ENCODE results near the gene NUP62.
"Not testable (repeated sequence)": the region's sequence is repeated elsewhere in the genome, so short reads cannot be mapped to it uniquely, and the experiment has no call there.

The NUP62 gene

DNA sequence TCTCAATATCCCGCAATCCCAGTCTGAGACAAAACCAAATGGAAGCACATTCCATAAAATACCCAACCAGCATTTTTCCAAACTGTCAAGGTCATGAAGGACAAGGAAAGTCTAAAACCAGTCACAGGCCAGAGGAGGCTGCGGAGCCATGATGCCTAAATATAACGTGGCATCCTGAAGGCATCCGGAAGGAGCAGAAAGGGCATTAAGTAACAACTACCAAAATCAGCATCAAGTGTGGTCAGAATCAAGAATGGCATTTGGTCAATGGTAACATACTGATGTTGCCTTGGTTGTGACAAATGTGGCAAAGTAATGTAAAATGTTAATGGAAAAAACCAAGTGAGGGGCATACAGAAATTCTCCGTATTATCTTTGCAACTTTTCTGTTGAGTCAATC, 3.8 kb downstream of the NUP62 start:
- no peak for DNase-seq

DNA sequence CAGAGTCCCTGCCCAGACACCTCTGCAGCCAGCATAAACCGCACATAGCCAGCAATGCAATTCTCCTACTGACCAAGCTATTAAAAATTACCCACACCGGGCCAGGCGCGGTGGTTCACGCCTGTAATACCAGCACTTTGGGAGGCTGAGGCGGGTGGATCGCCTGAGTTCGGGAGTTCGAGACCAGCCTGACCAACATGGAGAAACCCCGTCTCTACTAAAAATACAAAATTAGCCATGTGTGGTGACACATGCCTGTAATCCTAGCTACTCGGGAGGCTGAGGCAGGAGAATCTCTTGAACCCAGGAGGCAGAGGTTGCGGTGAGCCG, 4.5 kb downstream of the NUP62 start:
- DNase-seq: not testable (repeated sequence)

DNA sequence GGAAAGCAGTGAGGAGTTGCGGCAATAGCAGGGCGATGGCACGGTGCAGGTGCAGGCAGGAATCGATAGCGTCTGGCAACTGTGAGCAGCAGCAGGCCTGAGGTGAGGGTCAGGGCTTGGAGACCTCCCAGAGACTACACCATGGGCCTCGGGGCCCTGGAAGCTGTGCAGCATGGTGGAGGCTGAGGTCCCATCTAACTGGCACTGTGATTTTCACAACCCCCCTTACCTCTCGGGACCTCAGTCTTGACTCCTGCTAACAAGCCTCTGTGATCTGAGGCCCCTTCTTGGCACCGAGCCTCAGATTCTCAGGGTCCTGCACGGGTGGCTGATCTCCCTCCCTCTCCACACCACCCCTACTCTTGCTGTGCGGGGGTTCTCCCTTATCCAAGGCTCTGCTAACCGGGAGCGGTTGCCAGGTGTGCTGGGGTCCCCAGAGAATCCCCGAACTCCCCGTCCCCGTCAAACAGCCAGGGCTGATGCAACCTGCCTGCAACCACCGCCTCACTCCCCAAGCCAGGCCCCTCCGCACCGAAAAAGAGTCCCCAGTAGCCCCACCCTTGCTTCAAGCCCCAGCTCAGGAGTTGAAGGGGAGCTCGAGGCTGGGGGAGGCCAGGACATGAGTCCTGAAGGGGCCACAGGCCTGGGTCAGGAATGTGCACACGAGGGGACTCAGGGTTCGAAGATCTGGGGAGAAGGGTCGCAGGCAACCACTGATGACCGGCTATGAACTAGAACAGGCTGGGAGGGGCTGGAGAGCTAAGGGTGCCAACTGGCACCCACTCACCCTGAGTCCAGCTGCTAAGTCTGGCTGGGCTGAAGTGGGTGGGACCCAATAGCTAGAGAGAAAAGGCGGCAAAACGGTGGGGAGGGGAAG, 5.1 kb downstream of the NUP62 start:
- no peak for DNase-seq

DNA sequence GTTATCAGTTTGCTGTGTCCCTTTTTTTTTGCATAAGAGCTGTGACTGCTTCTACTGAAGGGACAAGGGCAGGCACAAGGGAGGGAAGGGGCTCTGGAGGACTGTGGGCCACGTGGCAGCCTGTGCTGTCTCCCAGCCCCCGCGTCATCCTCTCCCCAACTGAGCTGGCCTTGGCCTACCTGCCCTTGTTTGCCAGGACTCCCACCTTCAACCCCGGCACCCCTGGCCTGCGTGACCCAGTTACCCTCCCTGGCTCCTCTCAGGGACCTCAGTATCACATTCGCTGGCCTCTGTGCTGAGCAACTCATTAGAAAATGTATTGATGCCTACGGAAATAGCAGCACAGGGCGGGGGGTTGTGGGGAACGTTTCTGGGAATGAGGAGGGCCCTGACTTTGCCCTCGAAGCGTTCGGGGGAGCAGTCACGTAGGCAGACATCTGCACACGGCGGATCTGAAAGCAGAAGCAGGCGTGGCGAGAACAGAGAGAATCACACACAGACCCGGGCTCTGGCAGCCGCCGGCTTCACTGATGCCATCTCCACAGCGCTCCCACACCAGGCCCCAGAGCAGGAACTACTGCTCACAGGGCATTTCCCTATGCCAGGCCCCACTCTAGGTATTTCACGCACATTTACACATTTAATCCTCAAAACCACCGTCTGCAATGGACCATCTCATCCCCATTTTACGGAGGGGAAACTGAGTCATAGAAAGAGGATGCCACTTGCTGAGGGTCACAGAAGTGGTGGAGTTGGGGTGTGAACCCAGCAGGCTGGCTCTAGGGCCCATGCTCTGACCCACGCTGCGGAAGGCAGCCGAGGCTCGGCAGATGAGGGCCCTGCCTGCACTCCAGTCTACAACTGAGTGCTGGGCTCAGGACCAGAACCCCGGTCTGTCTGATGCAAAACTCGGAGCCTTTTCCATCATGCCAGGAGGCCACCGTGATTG, 6.0 kb downstream of the NUP62 start:
- DNase-seq: peak in 2 of 56 donors; percentile 22 to 37

DNA sequence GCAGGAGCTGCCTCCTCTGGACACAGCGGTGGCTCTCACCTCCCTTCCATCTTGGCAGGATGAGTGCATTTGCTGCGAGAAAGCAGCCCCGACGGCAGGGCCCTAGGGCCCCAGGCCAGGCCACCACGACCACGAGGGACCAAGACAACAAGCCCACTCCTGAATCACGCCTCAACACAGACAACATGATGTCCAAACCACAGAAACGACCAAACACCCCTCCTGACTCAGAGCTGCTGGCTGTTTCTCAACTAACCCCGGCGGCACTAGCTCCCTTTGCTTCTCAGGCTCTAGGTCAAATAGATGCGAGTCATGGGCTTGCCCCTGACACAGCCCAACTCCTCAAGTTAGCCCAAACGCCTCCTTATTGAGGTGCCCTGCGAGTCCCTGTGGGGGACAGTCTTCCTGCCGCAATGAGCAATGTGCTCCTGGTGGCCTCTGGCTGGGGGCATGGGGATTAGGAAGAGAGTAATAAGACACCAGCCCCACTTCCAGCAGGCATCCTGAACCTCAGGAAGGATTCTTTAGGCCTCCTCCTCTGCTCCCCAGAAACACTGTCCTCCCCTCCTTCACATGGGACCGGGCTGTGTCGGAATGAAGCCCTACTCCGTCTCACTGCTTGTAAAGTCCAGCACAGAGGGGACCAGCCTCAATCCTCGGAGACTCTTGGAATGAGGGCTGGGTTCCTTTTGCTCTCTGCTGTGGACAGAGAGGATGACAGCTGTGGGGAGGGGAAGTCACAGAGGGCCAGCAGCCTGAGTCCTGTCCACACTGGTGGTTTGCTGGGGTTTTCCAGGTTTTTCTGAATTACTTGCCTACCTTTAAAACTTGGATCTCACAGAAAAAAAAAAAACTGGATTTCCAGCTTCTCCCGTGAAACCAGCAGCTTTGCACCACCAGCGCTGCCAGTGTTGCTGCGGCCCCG, 7.2 kb downstream of the NUP62 start:
- DNase-seq: no peak

DNA sequence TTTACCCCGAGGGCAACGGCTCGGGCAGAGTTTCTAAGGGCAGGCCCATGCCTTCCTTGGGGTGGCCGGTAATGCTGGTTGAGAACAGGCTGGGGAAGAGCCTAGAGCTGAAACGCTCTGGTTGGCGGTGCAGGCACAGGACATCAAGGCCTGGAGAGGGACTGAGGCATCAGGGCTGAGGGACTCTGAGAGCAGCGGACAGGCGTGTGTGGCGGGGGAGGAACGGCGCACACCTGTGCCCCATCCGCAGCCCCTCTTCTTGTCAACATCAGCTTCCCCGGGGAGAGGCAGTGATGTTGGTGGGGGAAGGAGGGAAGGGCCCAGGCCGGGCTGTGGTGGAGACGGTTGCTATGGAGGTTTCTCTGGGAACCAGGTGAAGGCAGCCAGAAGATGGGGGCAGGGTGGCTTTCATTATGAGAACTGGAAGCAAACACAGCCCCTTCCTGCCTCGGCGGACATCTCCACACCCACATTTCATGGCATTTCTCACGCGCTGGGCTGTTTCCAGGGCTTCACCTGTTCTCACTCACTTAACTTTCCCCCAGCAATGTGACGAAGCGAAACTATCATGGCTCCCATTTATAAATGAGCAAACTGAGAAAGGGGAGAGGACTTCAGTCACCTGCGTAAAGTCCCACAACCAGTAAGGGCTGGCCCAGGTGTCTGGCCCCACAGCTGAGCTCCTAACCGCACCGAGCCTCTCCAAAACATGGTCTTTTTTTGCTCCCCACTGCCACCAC, 8.5 kb downstream of the NUP62 start:
- DNase-seq: peak in 8 of 56 donors; percentile 4 to 49 (median 17)

DNA sequence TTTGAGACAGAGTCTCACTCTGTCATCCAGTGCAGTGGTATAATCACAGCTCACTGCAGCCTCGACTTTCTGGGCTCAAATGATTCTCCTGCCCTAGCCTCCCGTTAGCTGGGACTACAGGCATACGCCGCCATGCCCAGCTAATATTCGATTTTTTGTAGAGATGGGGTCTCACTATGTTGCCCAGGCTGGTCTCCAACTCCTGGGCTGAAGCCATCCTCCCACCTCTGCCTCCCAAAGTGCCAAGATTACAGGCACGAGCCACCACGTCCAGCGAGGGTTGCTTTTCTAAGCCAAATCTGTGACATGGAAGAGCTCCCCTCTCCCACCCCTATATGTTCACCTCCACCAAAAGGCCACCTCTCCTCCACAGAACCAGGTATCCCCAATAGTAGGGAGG, 11.2 kb downstream of the NUP62 start:
- DNase-seq: no peak

DNA sequence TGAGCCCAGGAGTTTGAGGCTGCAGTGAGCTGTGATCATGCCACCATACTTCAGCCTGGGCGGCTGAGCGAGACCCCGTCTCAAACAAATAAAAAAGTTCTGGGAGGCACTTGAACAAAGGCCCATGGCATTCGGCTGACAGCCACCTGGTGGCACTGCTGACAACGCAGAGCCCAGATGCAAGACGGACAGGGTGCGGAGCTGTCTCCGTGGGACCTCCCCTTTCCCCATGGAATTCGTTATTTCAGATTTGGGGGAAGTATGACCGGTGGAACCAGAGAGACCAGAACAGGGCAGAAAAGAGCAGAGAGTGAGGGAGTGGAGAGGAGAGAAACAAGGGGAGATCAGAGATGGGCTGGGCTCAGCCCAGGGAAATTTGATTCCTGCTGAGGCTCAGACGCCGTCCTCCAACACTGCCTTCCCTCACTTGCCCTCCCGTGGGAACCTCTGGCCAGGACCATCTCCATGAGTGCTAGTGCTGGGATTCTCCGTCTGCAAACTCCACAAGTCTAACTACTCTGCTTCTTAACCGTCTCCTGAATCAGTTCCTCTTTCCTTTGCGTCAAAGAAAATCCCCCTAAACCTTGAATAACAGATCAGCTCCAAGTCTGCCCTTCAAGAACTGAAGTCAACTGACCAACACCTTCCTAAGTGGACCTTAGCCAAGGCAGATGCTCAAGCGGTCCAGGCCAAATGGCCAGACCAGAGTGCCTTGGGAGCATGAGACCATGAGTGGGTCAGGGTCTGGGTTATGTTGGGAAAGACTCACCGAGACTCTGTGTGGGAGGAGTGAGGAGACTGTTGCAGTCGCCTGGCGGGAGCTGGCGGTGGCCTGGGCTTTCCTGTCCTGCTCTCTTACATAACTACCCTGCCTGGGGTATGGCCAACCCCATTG, 12.2 kb downstream of the NUP62 start:
- DNase-seq: peak in 4 of 56 donors; percentile 12 to 38 (median 29)

DNA sequence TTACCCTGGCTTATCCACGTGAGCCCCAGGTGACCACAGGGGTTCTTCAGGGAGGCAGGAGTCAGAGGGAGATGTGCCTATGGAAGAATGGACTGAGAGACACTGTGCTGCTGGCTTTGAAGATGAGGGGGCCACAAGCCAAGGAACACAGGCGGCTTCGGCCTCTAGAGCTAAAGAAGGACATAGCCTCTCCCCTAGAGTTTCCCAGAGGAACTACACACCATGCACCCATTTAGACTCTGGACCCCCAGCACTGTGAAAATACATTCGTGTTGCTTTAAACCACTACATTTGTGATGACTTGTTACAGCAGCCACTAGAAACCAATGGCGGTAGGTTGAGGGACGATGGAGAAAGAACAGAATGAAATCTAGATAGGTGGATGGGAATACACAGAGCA, 14.0 kb downstream of the NUP62 start:
- no peak for DNase-seq

DNA sequence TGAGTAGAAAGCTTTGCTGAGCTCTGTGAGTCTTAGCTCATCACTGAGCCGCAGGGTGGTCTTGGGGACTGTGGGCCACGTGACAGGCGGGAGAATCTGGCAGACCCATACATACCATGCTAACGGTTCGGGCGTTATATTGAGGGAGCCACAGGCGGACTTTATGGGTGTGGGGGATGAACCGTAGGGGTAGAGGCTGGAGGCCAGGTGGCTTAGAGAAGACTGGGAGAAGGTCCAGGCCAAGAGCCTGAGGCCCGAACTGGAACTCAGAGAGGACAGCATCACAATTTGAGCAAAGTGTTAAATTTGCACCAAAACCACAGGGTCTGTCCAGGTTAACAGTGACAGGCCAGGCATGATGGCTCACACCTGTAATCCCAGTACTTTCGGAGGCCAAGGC, 15.6 kb downstream of the NUP62 start:
- DNase-seq: no peak

DNA sequence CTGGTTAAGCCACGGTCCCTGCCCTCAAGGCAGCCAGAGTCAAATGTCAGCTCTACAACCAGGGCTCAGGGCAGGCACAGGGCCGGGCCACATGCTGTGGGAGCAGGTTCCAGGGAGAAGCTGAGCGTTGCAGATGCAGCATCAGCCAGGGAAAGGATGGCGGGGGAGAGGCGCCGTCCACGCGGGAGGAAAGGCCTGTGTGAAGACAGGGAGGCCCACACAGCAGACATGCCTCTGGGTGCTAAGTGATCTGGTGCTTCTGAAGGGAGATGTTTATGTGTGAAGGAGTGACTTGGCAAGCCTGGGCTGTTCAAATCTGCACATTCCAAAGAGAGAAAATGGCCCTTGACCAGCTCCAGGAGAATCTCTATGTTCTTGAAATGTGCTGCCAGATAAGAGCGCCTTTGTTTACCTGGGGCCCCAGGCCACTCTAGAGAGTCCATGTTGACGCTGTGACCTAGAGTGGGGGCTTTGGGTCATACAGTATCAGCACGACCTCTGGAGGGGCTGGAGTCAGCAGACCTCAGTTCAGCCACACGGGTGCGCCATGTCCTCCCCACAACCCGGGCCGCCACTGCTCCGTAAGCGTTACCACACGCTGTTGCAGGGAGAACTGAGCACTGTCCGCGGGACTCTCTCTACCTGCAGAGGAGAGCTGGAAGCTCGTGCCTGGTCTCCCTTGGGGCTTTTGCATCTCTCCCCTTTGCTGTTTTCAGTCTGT, 16.2 kb downstream of the NUP62 start:
- DNase-seq: no peak

DNA sequence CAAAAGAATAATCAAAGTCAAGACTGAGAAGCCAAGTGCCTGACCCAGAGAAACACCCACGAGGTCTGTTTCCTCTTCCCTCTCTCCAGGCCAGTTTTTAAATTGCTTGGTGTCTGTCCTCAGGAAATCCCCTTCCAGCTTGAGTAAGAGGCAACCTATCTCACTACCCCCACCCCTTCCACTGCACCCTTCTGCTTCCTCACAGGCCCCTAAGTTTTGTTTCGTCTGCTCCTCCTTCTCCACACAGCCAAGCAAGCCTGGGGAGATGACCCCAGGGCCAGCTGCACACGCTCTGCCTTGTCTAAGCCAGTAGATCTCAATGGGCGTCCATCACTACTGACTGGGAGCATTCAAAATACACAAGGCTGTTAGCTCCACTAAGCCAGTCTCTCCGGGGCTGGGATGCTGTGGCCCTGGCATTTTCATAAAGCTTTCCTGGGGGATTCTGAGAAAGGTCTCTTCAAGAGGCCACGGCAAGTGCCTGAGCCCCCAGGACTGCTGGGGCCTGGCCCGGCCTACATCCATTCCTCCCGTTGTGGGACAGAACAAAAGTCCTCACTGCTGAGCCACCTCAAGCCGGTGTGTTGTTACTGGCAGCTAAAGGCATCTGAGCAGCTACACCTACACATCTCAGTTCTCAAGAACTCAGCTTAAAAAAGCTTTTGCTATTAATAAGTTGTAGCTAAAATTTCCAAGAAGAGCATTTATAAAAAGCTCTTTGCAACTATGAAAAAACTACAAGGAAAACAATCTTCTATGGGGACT, 17.7 kb downstream of the NUP62 start:
- peak in 11 of 56 donors; percentile 8 to 33 (median 17) for DNase-seq

DNA sequence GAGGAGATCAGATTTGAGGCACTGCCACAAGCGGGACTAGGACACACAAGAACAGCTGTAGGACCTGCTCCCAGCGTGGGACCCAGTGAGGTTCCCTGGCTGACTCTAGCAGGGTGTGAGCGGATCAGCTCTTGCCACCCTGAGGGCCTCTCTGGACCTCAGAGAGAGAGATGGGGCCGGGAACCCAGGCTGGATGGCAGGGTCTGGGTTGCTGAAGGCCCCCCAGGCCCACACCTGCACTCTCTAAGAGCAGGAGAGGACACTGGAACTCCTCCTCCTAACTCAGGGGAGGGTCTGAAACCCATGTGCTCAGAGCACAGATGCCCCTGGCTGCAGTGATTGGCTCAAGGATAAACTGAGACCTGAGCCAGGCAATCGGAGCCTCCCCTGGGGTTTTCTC, 19.1 kb downstream of the NUP62 start:
- no peak for DNase-seq

DNA sequence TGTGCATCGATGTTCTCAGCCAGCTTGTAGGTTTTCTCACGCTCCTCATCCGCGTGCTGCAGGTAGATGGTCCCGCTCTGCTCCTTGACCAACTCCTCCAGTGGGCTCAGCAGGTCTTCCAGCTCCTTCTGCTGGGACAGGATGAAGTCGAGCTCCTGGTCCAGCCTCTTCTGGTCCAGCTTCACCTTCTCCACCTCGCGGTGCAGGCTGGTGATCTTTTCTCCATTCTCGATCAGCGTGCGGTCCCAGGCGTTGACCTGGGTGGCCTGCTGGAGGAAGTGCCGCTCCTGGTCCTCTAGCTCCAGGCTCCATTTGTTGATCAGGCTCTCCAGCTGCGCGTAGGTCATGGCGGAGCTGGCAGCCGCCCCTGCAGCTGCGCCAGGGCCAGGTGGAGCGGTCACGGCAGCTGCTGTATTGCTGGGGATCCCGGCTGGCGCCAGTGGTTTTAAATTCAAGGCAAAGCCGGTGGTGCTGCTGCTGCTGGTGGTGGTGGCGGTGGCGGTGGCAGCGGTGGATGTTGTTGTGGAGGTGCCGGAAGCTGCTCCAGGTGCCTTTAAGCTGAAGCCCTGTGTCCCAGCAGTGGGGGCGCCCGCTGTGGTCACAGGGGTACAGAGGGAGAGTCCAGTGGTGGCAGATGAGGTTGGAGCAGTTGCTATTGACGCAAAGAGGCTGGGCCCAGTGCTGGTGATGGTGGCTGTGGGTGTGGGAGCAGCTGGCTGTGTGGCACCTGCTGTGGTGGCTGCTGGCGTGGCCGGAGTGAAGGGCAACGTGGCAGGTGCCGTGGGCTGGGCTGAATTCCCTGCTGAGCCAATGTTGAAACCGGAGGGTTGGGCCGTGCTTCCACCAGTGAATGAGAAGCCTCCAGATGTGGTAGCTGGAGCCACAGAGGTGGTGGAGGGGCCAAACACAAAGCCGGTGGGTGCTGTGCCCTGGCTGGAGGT, 20.6 kb downstream of the NUP62 start:
- DNase-seq: no peak

DNA sequence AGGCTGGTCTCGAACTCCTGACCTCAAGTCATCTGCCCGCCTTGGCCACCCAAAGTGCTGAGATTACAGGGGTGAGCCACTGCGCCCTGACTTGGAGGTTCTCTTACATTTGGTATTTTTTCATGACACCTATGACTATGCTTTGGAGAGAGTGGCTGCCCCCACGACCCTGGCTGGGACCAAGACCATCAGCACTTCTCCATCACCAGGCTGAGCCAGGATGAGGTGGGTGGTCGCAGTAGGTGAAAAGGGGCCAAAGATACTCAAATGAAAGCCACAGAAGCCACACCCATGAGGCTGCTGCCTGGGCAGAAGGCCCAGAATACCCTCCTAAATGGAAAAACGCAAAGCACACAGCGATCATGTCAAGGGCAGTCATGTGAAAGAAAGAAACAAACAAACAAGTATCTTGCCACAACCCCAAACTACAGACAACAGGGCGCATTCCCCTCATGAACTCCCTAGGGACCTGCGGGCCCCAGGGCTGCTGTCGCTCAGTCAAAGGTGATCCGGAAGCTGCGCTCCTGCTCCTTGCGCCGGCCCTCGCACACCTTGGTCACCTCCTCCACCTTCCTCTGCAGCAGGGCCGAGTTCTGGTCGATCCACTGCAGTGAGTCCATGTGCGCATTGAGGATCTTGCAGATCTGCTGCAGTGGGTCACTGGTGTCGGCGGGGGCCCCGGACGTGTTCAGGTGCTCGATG, 21.4 kb downstream of the NUP62 start:
- DNase-seq: no peak

Data from nucleus accumbens (tissue), 56 donors.